Measurements from ENCODE around the gene NRXN3.

NRXN3 gene

GRCh38 chr14:79822034-79822433, 1651.9 kb downstream of the NRXN3 start:
- no peak for DNase-seq

- no peak for DNase-seq
These were observed 1654.9 kb downstream of the NRXN3 start for GRCh38 chr14:79825046-79825521.

- no peak for DNase-seq
These were observed 1656.2 kb downstream of the NRXN3 start for GRCh38 chr14:79826362-79826761.

- no peak for DNase-seq
These were observed 1659.4 kb downstream of the NRXN3 start for GRCh38 chr14:79829405-79830166.

GRCh38 chr14:79831195-79831892, 1661.2 kb downstream of the NRXN3 start:
- DNase-seq = no peak

- DNase-seq = no peak
These were observed 1663.6 kb downstream of the NRXN3 start for GRCh38 chr14:79833781-79834180.

GRCh38 chr14:79834868-79835267, 1664.7 kb downstream of the NRXN3 start:
- DNase-seq = no peak

GRCh38 chr14:79836577-79836976, 1666.4 kb downstream of the NRXN3 start:
- DNase-seq = no peak

- DNase-seq = no peak
These were observed 1667.5 kb downstream of the NRXN3 start for GRCh38 chr14:79837699-79838098.

- DNase-seq = no peak
These were observed 1669.9 kb downstream of the NRXN3 start for GRCh38 chr14:79840103-79840502.

- no peak for DNase-seq
These were observed 1670.7 kb downstream of the NRXN3 start for GRCh38 chr14:79840831-79841230.

GRCh38 chr14:79841433-79841832, 1671.3 kb downstream of the NRXN3 start:
- DNase-seq = no peak

GRCh38 chr14:79842270-79842669, 1672.1 kb downstream of the NRXN3 start:
- DNase-seq = no peak

GRCh38 chr14:79852950-79853744, 1683.0 kb downstream of the NRXN3 start:
- no peak for DNase-seq

- DNase-seq = no peak
These were observed 1685.6 kb downstream of the NRXN3 start for GRCh38 chr14:79855789-79856188.

GRCh38 chr14:79856381-79856780, 1686.2 kb downstream of the NRXN3 start:
- DNase-seq = no peak

GRCh38 chr14:79861111-79861510, 1690.9 kb downstream of the NRXN3 start:
- DNase-seq = no peak

- DNase-seq = no peak
These were observed 1691.9 kb downstream of the NRXN3 start for GRCh38 chr14:79862045-79862444.

- DNase-seq = no peak
These were observed 1701.0 kb downstream of the NRXN3 start for GRCh38 chr14:79871136-79871535.

- DNase-seq = no peak
These were observed 1708.1 kb downstream of the NRXN3 start for GRCh38 chr14:79878229-79878628.

- DNase-seq = no peak
These were observed 1708.6 kb downstream of the NRXN3 start for GRCh38 chr14:79878785-79879184.

- no peak for DNase-seq
These were observed 1711.1 kb downstream of the NRXN3 start for GRCh38 chr14:79881299-79881698.

- DNase-seq = no peak
These were observed 1720.4 kb downstream of the NRXN3 start for GRCh38 chr14:79890527-79890926.
